Right lung (tissue), 5 donors: ENCODE results near the gene SP2. TPM values are rescaled to one million over a fixed set of nuclear protein-coding genes. Genes with fewer than 3 reads are reported as not detected.

Source experiments
- DNase-seq, 2 donors: peaks; one replicate each; pipeline ENCODE4 v3.0.0-alpha.2; 2013
- polyA plus RNA-seq, 5 donors: library from polyadenylated mRNA; unstranded; fragments of 120-200 nt; gene quantifications; one replicate each; pipeline versions ENCODE4 v1.2.1 to v1.2.3, GENCODE V29; 2013; ENCODE audit warnings: inconsistent platforms in 1 of 5, low replicate concordance in 1 of 5; ENCODE audit not compliant: insufficient read length in 5 of 5, insufficient read depth in 1 of 5

SP2 gene
- polyA plus RNA-seq, 5 donors: 19.9 to 24.5 (median 21.0) TPM

GRCh38 chr17:47969930-47970724, 74.1 kb downstream of the SP2 start:
- DNase-seq: no peak

- peak; percentile 99 to 100 for DNase-seq
These were observed 74.9 kb downstream of the SP2 start, which contains the start of gene CDK5RAP3 for GRCh38 chr17:47970725-47971499. Gene CDK5RAP3, plus strand, starts transcription at chr17:47971113. Its CDS starts 34 bp downstream, at chr17:47971147.

GRCh38 chr17:47973541-47973940, 77.5 kb downstream of the SP2 start:
- DNase-seq: no peak

- DNase-seq: no peak
These were observed 79.3 kb downstream of the SP2 start for GRCh38 chr17:47975189-47975822.

- DNase-seq: no peak
These were observed 79.8 kb downstream of the SP2 start for GRCh38 chr17:47975823-47976205.

- peak in 1 of 2 donors; percentile 36 for DNase-seq
These were observed 82.3 kb downstream of the SP2 start for GRCh38 chr17:47978324-47978723.

Other genes with a start within 250 kb of the SP2 start
- 100 to 1,000 TPM; 183 to 266 (median 224) TPM for gene KPNB1, start 246.3 kb upstream of the SP2 start, polyA plus RNA-seq
- gene TBKBP1, start 202.1 kb upstream of the SP2 start, polyA plus RNA-seq: 10 to 100 TPM; 19.4 to 32.4 (median 29.4) TPM
- under 1 TPM; 0.09 to 0.64 (median 0.27) TPM for gene TBX21, start 163.0 kb upstream of the SP2 start, polyA plus RNA-seq
- 10 to 100 TPM; 12.1 to 21.8 (median 17.5) TPM for gene OSBPL7, start 74.4 kb upstream of the SP2 start, polyA plus RNA-seq
- 10 to 100 TPM; 45.2 to 51.7 (median 49.0) TPM for gene MRPL10, start 64.7 kb upstream of the SP2 start, polyA plus RNA-seq
- 10 to 100 TPM in 3 of 5 donors, 1 to 10 TPM in 2; 3.7 to 19.3 (median 12.8) TPM for gene LRRC46, start 64.6 kb upstream of the SP2 start, polyA plus RNA-seq
- gene SCRN2, start 55.0 kb upstream of the SP2 start, polyA plus RNA-seq: 10 to 100 TPM; 32.5 to 52.4 (median 41.7) TPM
- gene SP6, start 45.1 kb upstream of the SP2 start, polyA plus RNA-seq: 1 to 10 TPM; 3.5 to 6.3 (median 4.3) TPM
- 10 to 100 TPM in 3 of 5 donors, 1 to 10 TPM in 2; 9.2 to 13.3 (median 11.2) TPM for gene PNPO, start 45.3 kb downstream of the SP2 start, polyA plus RNA-seq
- gene PRR15L, start 61.6 kb downstream of the SP2 start, polyA plus RNA-seq: 10 to 100 TPM; 31.5 to 44.8 (median 39.9) TPM
- 100 to 1,000 TPM; 141 to 179 (median 149) TPM for gene CDK5RAP3, start 74.9 kb downstream of the SP2 start, polyA plus RNA-seq
- 10 to 100 TPM; 18.2 to 35.3 (median 23.4) TPM for gene COPZ2, start 141.6 kb downstream of the SP2 start, polyA plus RNA-seq
- gene NFE2L1, start 152.1 kb downstream of the SP2 start, polyA plus RNA-seq: 100 to 1,000 TPM; 102 to 127 (median 120) TPM
- gene CBX1, start 205.2 kb downstream of the SP2 start, polyA plus RNA-seq: 100 to 1,000 TPM; 147 to 188 (median 168) TPM
- gene SNX11, start 211.5 kb downstream of the SP2 start, polyA plus RNA-seq: 10 to 100 TPM; 11.4 to 14.8 (median 13.3) TPM